Testis (tissue), 3 donors: Measurements from ENCODE around the gene EVC. TPM values are rescaled to one million over a fixed set of nuclear protein-coding genes. Genes with fewer than 3 reads are reported as not detected.

ENCODE experiments used
- DNase-seq: peaks from one replicate; pipeline ENCODE4 v3.0.0-alpha.2; 2019
- H3K27ac ChIP-seq, 2 donors: fragments of 200-600 bp; sonication (generic); one replicate each; pipeline ENCODE4 v1.5.1; 2019
- H3K27me3 ChIP-seq: fragments of 200-600 bp; sonication (generic); one replicate; pipeline ENCODE4 v1.5.1; 2019
- H3K36me3 ChIP-seq: fragments of 200-600 bp; sonication (generic); one replicate; pipeline ENCODE4 v1.5.1; 2017; ENCODE audit warnings: low read depth; ENCODE audit errors: missing control alignments
- H3K4me1 ChIP-seq: fragments of 200-600 bp; sonication (generic); one replicate; pipeline ENCODE4 v1.5.1; 2019
- H3K4me3 ChIP-seq, 2 donors: fragments of 200-600 bp; sonication (generic); one replicate each; pipeline ENCODE4 v1.5.1; 2017 to 2019
- H3K9me3 ChIP-seq: fragments of 200-600 bp; sonication (generic); one replicate; pipeline ENCODE4 v1.5.1; 2017
- CTCF ChIP-seq, 3 experiments: fragments of 450-650 bp in 2 of 3; fragments of 200-600 bp in 1 of 3; sonication (generic) in 1 of 3; IDR thresholded peaks; one replicate each; pipeline ENCODE4 v1.5.1; 2016 to 2019; ENCODE audit warnings: antibody characterized with exemption in 3 of 3, mild to moderate bottlenecking in 2 of 3, moderate library complexity in 1 of 3
- POLR2A ChIP-seq: fragments of 450-650 bp; IDR thresholded peaks from one replicate; pipeline ENCODE4 v1.6.1; 2017; ENCODE audit warnings: antibody characterized with exemption, mild to moderate bottlenecking, moderate library complexity
- WGBS, 2 donors: methylation state at CpG; one replicate each; pipeline ENCODE4 v1.1.5; 2018; 5-methylcytosine and 5-hydroxymethylcytosine counted together
- intact Hi-C: fragments of 100-400 bp; cut with DNase I; formaldehyde crosslinking; loops from one replicate; pipeline ENCODE4 v1.15.1; 2023; ENCODE audit warnings: low total_unique reads
- polyA plus RNA-seq: library from polyadenylated mRNA; stranded (reverse); fragments of 350-450 nt; fragmentation: Illumina TruSeq; extraction: RNeasy Lipid Tissue Mini Kit (QIAGEN cat#74804); gene quantifications from one replicate; pipeline ENCODE4 v1.2.3, GENCODE V29; 2014; ENCODE audit warnings: low read depth, low replicate concordance; ENCODE audit not compliant: insufficient read depth
- total RNA-seq, 2 donors: library from RNA; depleted of rRNA; stranded (reverse); fragments of >200 nt; gene quantifications; one replicate each; pipeline ENCODE4 v1.2.3, GENCODE V29; 2016

The EVC gene
- total and polyA plus RNA-seq, 3 donors from 2014 or later: 9.0 to 39.6 (median 33.4) TPM

GRCh38 chr4:5774416-5775036, 63.5 kb downstream of the EVC start:
- WGBS, 2 donors: 81 to 87% methylated on average over 2 of the region's 2 CpGs
- H3K4me3 ChIP-seq: no peak overlapping the region
- H3K27me3 ChIP-seq: no peaks in the 10 kb centered on the region
- TF ChIP-seq CTCF (IDR thresholded peaks at IDR 0.05) (no peak), POLR2A (no peak)
- H3K27ac ChIP-seq: no peak overlapping the region
- no peaks in the 10 kb centered on the region for H3K4me1 ChIP-seq
- H3K9me3 ChIP-seq: no peaks in the 10 kb centered on the region
- no peaks in the 10 kb centered on the region for H3K36me3 ChIP-seq
- no peak for DNase-seq
- intact Hi-C loops: no loop called here

- 98 to 100% methylated on average over 1 of the region's 1 CpG for WGBS, 2 donors
- H3K27me3 ChIP-seq: no peaks in the 10 kb centered on the region
- no peaks in the 10 kb centered on the region for H3K9me3 ChIP-seq
- intact Hi-C loops: no loop called here
- H3K36me3 ChIP-seq: no peaks in the 10 kb centered on the region
- no peaks in the 10 kb centered on the region for H3K4me1 ChIP-seq
- H3K4me3 ChIP-seq: no peak overlapping the region
- TF ChIP-seq POLR2A (no peak), CTCF (IDR thresholded peaks at IDR 0.05) (no peak)
- H3K27ac ChIP-seq: no peak overlapping the region
- DNase-seq: no peak
Measured at GRCh38 chr4:5776510-5776909, 65.5 kb downstream of the EVC start.

- Histone ChIP-seq H3K27me3 (no peaks in the 10 kb centered on the region), H3K27ac (no peak overlapping the region), H3K9me3 (no peaks in the 10 kb centered on the region), H3K4me3 (no peak overlapping the region), H3K4me1 (peaks cover 6% of the 10 kb centered on the region), H3K36me3 (no peaks in the 10 kb centered on the region)
- no peak for TF ChIP-seq POLR2A
- TF ChIP-seq CTCF (IDR thresholded peaks at IDR 0.05): no peak
- intact Hi-C loops: no loop called here
- no peak for DNase-seq
- WGBS, 2 donors: 88 to 92% methylated on average over 9 of the region's 9 CpGs
Measured at GRCh38 chr4:5780831-5781480, 70.0 kb downstream of the EVC start.

GRCh38 chr4:5781691-5782090, 70.7 kb downstream of the EVC start:
- Histone ChIP-seq H3K4me1 (peaks cover 7% of the 10 kb centered on the region), H3K9me3 (no peaks in the 10 kb centered on the region), H3K36me3 (no peaks in the 10 kb centered on the region), H3K4me3 (no peak overlapping the region), H3K27ac (no peak overlapping the region), H3K27me3 (no peaks in the 10 kb centered on the region)
- DNase-seq: no peak
- TF ChIP-seq POLR2A (no peak), CTCF (IDR thresholded peaks at IDR 0.05) (no peak)
- WGBS, 2 donors: 90 to 96% methylated on average over 3 of the region's 3 CpGs
- intact Hi-C loops: no loop called here
